ENCODE data around the gene CTIF. TPM values are rescaled to one million over a fixed set of nuclear protein-coding genes. Genes with fewer than 3 reads are reported as not detected.

CTIF gene
- total RNA-seq, 1 donor from 2014 or later: 60.0 TPM

DNA sequence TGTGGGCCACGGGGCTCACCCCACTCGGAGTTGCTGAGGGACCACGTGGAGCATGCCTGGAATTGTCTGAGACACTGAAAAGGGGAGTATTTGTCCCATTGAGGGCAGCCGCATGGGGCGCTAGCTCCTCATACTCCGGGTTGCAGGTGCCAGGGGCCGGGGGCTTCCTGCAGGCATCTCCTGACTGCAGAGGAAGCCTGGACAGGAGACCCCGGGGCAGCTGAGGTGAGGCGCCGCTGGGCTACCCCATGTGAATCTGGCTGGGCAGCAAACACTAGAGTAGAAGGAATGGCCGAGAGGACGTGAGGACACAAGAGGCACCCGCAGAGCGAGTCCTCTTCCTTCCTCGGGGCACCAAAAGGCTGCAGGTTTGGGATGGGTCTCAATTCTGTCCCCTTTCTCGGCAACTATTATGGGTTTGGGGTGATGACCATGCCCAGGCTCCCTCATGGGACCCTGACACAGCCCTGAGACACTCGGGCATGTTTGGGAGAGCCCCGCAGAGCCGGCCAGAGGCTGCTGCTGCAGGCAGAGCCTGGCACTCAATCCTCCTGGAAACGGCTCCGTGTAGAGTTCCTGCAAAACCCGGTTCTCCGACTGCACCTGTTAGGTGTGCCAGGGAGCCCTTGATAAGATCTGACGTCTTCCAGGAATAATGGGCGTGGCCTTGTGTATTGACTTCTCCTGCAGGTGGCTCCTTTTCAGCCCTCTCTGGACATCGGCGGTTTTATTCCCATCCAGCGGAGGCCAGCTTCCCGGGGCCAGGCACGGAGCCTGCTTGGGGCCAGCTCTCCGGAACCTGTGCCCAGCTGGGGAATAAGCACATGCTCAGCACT, 77.0 kb downstream of the CTIF start:
- intact Hi-C loops (cut with micrococcal nuclease): no loop called here
- peaks cover 61% of the 10 kb centered on the region for H3K4me1 ChIP-seq
- peaks cover 12% of the 10 kb centered on the region for H3K36me3 ChIP-seq
- DNase-seq: no peak
- no peak overlapping the region for H3K27ac ChIP-seq (replicated peaks)
- H3K27me3 ChIP-seq (ENCODE audit: low read depth): no peaks in the 10 kb centered on the region
- H3K4me3 ChIP-seq: no peak overlapping the region
- no peaks in the 10 kb centered on the region for H3K9me3 ChIP-seq (replicated peaks)
- TF ChIP-seq, protein P1, sequence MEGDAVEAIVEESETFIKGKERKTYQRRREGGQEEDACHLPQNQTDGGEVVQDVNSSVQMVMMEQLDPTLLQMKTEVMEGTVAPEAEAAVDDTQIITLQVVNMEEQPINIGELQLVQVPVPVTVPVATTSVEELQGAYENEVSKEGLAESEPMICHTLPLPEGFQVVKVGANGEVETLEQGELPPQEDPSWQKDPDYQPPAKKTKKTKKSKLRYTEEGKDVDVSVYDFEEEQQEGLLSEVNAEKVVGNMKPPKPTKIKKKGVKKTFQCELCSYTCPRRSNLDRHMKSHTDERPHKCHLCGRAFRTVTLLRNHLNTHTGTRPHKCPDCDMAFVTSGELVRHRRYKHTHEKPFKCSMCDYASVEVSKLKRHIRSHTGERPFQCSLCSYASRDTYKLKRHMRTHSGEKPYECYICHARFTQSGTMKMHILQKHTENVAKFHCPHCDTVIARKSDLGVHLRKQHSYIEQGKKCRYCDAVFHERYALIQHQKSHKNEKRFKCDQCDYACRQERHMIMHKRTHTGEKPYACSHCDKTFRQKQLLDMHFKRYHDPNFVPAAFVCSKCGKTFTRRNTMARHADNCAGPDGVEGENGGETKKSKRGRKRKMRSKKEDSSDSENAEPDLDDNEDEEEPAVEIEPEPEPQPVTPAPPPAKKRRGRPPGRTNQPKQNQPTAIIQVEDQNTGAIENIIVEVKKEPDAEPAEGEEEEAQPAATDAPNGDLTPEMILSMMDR (IDR thresholded peaks at IDR 0.05; ENCODE audit: borderline replicate concordance): no peak

DNA sequence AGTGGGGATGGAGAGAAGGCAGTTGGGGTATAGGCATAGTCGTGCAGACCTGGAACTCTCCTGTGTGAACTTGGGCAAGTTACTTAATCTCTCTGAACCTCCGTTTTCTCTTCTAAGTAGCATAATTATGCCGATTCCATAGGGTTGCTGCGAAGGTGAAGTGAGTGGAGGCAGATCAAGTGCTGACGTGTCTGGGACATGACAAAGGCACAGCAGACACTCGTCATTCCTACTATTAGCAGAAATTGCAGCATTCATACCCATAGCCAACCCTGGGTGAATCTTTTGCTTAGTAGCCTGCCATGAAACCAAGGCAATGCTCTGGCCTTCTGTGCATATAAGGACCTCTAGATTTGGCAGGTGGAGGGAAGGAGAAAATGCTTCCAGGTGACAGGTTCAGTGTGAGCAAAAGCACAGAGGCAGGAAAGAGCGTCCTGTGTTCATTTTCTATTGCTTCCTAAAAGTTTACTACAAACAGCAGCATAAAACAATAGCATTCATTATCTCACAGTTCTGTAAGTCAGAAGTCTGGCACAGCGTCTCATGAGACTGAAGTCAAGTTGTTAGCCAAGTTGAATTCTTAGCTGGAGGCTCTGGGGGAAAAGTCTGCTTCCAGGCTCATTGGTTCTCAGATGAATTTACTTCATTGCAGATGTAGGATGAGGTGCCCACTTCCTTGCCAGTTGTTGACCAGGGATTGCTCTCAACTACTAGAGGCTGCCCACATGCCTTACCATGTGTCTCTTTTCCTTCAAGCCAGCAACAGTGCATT, 77.8 kb downstream of the CTIF start:
- intact Hi-C loops (cut with micrococcal nuclease): no loop called here
- TF ChIP-seq, protein P1 (IDR thresholded peaks at IDR 0.05; ENCODE audit: borderline replicate concordance): no peak
- DNase-seq: no peak
- no peaks in the 10 kb centered on the region for H3K27me3 ChIP-seq (ENCODE audit: low read depth)
- H3K36me3 ChIP-seq: peaks cover 13% of the 10 kb centered on the region
- no peak overlapping the region for H3K4me3 ChIP-seq
- H3K27ac ChIP-seq (replicated peaks): peak overlapping the region; percentile 20
- peaks cover 53% of the 10 kb centered on the region for H3K4me1 ChIP-seq
- H3K9me3 ChIP-seq (replicated peaks): no peaks in the 10 kb centered on the region

DNA sequence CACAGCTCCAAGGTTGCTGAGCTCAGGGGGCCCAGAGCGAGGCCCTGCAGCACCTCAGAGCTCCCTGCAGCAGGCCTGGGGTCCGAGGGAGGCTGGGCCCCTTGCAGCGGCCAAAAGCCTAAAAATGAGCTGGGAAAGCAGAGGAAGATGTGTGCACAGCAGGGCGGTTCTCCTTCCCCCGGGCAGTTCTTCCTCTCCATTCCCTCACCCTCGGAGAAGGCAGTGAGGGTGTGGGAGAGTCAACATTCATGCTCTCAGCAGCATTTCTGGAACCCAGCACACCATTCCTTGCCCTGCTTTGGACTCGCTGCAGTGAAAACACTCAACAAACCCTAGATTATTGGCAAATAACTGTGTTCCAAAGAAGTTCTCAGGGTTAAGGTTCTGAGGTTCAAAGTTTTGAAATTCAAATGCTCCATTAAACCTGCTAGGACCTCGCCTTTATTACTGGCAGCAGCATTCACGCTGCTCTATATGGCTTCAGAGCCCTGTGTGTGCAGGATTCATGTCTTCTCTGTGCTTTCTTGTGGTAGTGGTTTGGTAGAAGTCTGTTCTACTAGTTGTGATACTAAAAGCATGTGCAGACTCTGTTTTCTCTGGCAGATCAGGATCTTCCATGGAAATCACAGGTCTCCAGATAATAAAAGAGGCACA, 79.1 kb downstream of the CTIF start:
- peaks cover 43% of the 10 kb centered on the region for H3K4me1 ChIP-seq
- TF ChIP-seq, protein P1 (IDR thresholded peaks at IDR 0.05; ENCODE audit: borderline replicate concordance): no peak

DNA sequence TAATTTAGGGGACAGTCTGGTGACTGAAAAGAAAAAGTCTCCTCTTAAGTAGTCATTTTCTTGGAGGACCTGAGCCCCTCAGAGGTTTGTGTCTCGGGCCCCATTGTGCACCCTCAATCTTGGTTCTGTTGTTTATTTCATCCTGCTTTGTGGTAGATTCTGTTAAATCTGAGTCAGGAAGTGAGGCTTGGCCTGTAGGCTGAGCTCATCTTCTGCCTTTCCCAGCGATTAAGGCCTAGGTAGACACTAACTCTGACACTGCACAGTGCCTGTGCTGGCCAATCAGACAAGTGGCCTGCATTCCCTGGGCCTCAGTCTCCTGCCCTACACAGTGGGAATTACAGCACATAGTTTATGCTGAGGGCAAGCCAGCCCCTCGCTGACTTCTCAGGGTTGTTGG, 80.2 kb downstream of the CTIF start:
- DNase-seq: no peak
- H3K27me3 ChIP-seq (ENCODE audit: low read depth): no peaks in the 10 kb centered on the region
- no peak overlapping the region for H3K27ac ChIP-seq (replicated peaks)
- intact Hi-C loops (cut with micrococcal nuclease): no loop called here
- TF ChIP-seq, protein P1 (IDR thresholded peaks at IDR 0.05; ENCODE audit: borderline replicate concordance): no peak
- H3K9me3 ChIP-seq (replicated peaks): no peaks in the 10 kb centered on the region
- no peak overlapping the region for H3K4me3 ChIP-seq
- peaks cover 15% of the 10 kb centered on the region for H3K36me3 ChIP-seq
- peaks cover 38% of the 10 kb centered on the region for H3K4me1 ChIP-seq

More for the DNA sequence above, 79.1 kb downstream of the CTIF start:
- peaks cover 15% of the 10 kb centered on the region for H3K36me3 ChIP-seq
- intact Hi-C loops (cut with micrococcal nuclease): no loop called here
- H3K27ac ChIP-seq (replicated peaks): no peak overlapping the region
- H3K27me3 ChIP-seq (ENCODE audit: low read depth): no peaks in the 10 kb centered on the region
- no peak overlapping the region for H3K4me3 ChIP-seq
- no peak for DNase-seq
- no peaks in the 10 kb centered on the region for H3K9me3 ChIP-seq (replicated peaks)

DNA sequence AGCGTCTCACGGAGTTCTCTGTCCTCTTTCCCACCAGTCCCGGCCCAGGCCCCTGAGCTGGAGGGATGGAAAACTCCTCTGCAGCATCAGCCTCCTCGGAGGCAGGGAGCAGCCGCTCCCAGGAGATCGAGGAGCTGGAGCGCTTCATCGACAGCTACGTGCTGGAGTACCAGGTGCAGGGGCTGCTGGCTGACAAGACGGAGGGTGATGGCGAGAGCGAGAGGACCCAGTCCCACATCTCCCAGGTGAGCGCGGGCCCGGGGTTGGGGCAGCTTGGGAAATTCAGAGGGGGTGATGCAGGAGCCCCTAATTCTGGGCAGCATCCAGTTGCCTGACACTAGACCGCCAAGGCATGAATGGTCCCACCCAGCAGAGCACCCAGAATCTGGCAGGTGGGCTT, 80.7 kb downstream of the CTIF start:
- DNase-seq: no peak
- Histone ChIP-seq H3K36me3 (peaks cover 15% of the 10 kb centered on the region), H3K27ac (replicated peaks) (no peak overlapping the region), H3K27me3 (ENCODE audit: low read depth) (no peaks in the 10 kb centered on the region), H3K4me3 (no peak overlapping the region), H3K4me1 (peaks cover 36% of the 10 kb centered on the region), H3K9me3 (replicated peaks) (no peaks in the 10 kb centered on the region)
- TF ChIP-seq, protein P1 (IDR thresholded peaks at IDR 0.05; ENCODE audit: borderline replicate concordance): no peak
- intact Hi-C loops (cut with micrococcal nuclease): no loop called here

Data from left ventricle myocardium inferior (tissue), 1 donor.